Measurements from ENCODE around the gene PLPPR1. TPM values are rescaled to one million over a fixed set of nuclear protein-coding genes. Genes with fewer than 3 reads are reported as not detected.

Gene PLPPR1
- total RNA-seq, 1 experiment from 2014 or later = not detected

GRCh38 chr9:101311191-101311590, 282.7 kb downstream of the PLPPR1 start:
- Histone ChIP-seq H3K4me1 (ENCODE audit: control insufficient read depth, insufficient read depth, low read length) (no peaks in the 10 kb centered on the region), H3K4me3 (ENCODE audit: low read depth in 2 of 2, low read length in 2 of 2) (no peak overlapping the region), H3K27ac (ENCODE audit: low read length) (no peak overlapping the region), H3K9me3 (ENCODE audit: control insufficient read depth, insufficient read depth, low read depth, low read length) (no peaks in the 10 kb centered on the region), H3K27me3 (ENCODE audit: control insufficient read depth, insufficient read depth, low read length) (no peaks in the 10 kb centered on the region), H3K36me3 (ENCODE audit: control insufficient read depth, insufficient read depth, low read length) (no peaks in the 10 kb centered on the region)
- DNase-seq (ENCODE audit: low read depth, low spot score) (no peak), ATAC-seq (no peak)
- intact Hi-C loops (cut with micrococcal nuclease; ENCODE audit: unreplicated experiment) = loop anchor here (1.0 to 5.0 kb wide), 3 partner anchors 194 to 710 kb away; no protein-coding TSS in a partner anchor
- ChIA-PET POLR2A (no interaction called here), CTCF (interaction anchor here (0.8 to 1.3 kb wide), 3 partner anchors 597 to 711 kb away, joined by 4 to 23 read pairs (median 4); no protein-coding TSS in a partner anchor)
- TF ChIP-seq CTCF (IDR thresholded peaks at IDR 0.05) = no peak
- TF ChIP-seq REST (IDR thresholded peaks at IDR 0.05; ENCODE audit: insufficient read depth in 1 of 2, low read depth in 2 of 2, low read length in 1 of 2) = no peak
- no peak for TF ChIP-seq SIN3A (IDR thresholded peaks at IDR 0.05; ENCODE audit: borderline replicate concordance, insufficient read depth, low read depth, low read length)
- TF ChIP-seq TCF7L2 (IDR thresholded peaks at IDR 0.05; ENCODE audit: low read depth, low read length) = no peak
- no peak for TF ChIP-seq POLR2AphosphoS5 (IDR thresholded peaks at IDR 0.05; ENCODE audit: low read depth, low read length)
- in situ Hi-C loops (cut with HindIII; ENCODE audit: low pct_unique_long_range_greater_than_20kb, low sequenced_read_pairs) = no loop called here
- no TSS peak for BruUV-seq (replicated peaks)

- no peak overlapping the region for H3K4me3 ChIP-seq (ENCODE audit: low read depth in 2 of 2, low read length in 2 of 2)
- no peaks in the 10 kb centered on the region for H3K4me1 ChIP-seq (ENCODE audit: control insufficient read depth, insufficient read depth, low read length)
- no TSS peak for BruUV-seq (replicated peaks)
- H3K27me3 ChIP-seq (ENCODE audit: control insufficient read depth, insufficient read depth, low read length) = no peaks in the 10 kb centered on the region
- peak; percentile 78 for ATAC-seq
- CTCF ChIA-PET = interaction anchor here (0.5 to 1.3 kb wide), 4 partner anchors 138 to 712 kb away, joined by 3 to 23 read pairs (median 4); no protein-coding TSS in a partner anchor
- TF ChIP-seq POLR2AphosphoS5 (IDR thresholded peaks at IDR 0.05; ENCODE audit: low read depth, low read length) (no peak), CTCF (IDR thresholded peaks at IDR 0.05) (peak; percentile 42; the same call in 1 of the 2 replicates)
- in situ Hi-C loops (cut with HindIII; ENCODE audit: low pct_unique_long_range_greater_than_20kb, low sequenced_read_pairs) = no loop called here
- H3K36me3 ChIP-seq (ENCODE audit: control insufficient read depth, insufficient read depth, low read length) = no peaks in the 10 kb centered on the region
- intact Hi-C loops (cut with micrococcal nuclease; ENCODE audit: unreplicated experiment) = loop anchor here (1.0 to 5.0 kb wide), 3 partner anchors 195 to 711 kb away; no protein-coding TSS in a partner anchor
- POLR2A ChIA-PET = no interaction called here
- DNase-seq (ENCODE audit: low read depth, low spot score) = peak; percentile 38
- H3K9me3 ChIP-seq (ENCODE audit: control insufficient read depth, insufficient read depth, low read depth, low read length) = no peaks in the 10 kb centered on the region
- no peak overlapping the region for H3K27ac ChIP-seq (ENCODE audit: low read length)
Measured at GRCh38 chr9:101311758-101312420, 283.4 kb downstream of the PLPPR1 start.

All from Panc1 (cell line).